Measurements from ENCODE around the gene SHROOM2. TPM values are rescaled to one million over a fixed set of nuclear protein-coding genes. Genes with fewer than 3 reads are reported as not detected.

SHROOM2 gene, protein sequence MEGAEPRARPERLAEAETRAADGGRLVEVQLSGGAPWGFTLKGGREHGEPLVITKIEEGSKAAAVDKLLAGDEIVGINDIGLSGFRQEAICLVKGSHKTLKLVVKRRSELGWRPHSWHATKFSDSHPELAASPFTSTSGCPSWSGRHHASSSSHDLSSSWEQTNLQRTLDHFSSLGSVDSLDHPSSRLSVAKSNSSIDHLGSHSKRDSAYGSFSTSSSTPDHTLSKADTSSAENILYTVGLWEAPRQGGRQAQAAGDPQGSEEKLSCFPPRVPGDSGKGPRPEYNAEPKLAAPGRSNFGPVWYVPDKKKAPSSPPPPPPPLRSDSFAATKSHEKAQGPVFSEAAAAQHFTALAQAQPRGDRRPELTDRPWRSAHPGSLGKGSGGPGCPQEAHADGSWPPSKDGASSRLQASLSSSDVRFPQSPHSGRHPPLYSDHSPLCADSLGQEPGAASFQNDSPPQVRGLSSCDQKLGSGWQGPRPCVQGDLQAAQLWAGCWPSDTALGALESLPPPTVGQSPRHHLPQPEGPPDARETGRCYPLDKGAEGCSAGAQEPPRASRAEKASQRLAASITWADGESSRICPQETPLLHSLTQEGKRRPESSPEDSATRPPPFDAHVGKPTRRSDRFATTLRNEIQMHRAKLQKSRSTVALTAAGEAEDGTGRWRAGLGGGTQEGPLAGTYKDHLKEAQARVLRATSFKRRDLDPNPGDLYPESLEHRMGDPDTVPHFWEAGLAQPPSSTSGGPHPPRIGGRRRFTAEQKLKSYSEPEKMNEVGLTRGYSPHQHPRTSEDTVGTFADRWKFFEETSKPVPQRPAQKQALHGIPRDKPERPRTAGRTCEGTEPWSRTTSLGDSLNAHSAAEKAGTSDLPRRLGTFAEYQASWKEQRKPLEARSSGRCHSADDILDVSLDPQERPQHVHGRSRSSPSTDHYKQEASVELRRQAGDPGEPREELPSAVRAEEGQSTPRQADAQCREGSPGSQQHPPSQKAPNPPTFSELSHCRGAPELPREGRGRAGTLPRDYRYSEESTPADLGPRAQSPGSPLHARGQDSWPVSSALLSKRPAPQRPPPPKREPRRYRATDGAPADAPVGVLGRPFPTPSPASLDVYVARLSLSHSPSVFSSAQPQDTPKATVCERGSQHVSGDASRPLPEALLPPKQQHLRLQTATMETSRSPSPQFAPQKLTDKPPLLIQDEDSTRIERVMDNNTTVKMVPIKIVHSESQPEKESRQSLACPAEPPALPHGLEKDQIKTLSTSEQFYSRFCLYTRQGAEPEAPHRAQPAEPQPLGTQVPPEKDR (N-terminal part only)
- polyA plus RNA-seq, result 7.0 TPM
- long read RNA-seq, donor 1, result 0 reads
- long read RNA-seq, donor 2, result 0 reads
- long read RNA-seq, donor 3, result 0 reads
- long read RNA-seq, donor 4, result 0 reads
- long read RNA-seq, donor 5, partial matches to known transcripts, result 5 of 5 reads
- long read RNA-seq, donor 5, other reads (novel, unspliced or antisense), result 0 of 5 reads
- long read RNA-seq, donor 6, result 0 reads
- long read RNA-seq, donor 7, result 0 reads
- long read RNA-seq, donor 8, result 0 reads
- long read RNA-seq, donor 9, result 0 reads
- long read RNA-seq, donor 10, result 0 reads
- long read RNA-seq, donor 11, result 0 reads

DNA sequence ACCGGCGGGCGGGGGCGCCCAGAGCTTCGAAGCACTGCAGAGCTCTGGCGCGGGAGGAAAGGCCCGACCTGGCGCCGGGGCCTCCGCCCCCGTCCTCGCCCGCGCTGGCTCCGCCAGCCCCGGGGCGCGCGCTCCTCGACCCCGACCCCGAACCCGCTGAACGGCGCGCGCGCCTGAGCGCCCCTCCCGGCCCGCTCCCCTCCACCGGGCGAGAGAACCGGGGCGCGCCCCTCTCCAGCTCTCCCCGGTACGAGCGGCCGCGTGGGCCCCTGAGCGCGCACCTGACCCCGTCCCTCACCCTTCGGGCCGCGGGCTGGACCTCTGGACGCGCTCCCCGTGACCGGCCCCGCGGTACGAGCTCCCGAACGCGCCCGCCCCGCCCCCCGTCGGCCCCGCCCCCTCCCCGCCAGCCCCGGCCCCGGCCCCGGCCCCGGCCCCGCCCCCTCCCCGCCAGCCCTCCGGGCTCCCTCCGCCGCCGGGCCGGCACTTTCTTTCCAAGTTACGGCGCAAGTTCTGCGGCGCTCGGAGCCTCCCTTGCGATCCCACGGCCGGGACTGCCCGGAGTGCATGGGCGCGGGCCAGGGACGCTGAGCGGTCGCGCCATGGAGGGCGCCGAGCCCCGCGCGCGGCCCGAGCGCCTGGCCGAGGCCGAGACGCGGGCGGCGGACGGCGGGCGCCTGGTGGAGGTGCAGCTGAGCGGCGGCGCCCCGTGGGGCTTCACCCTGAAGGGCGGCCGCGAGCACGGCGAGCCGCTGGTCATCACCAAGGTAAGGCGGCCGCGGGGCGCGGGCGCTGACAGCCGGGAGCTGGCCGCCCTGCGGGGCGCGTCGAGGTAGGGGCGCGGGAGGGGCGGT, at the start of gene SHROOM2:
SHROOM2 (plus strand) TSS at position 486 of the 854 bp plus-strand sequence; CDS start at position 603, 117 bp downstream.
- Histone ChIP-seq H3K9me3 (ENCODE audit: control insufficient read depth, low read depth, low read length) (no peaks in the 10 kb centered on the region), H3K36me3 (ENCODE audit: control insufficient read depth, insufficient read depth, low read length) (no peaks in the 10 kb centered on the region), H3K27ac (ENCODE audit: low read length) (peak within 1 kb of the TSS; percentile 59), H3K4me1 (ENCODE audit: control insufficient read depth, insufficient read depth, low read length) (peaks cover 11% of the 10 kb centered on the region), H3K4me3 (ENCODE audit: low read length) (peak within 1 kb of the TSS; percentile 61), H3K27me3 (ENCODE audit: control insufficient read depth, insufficient read depth, low read length) (peaks cover 4% of the 10 kb centered on the region)
- WGBS (ENCODE audit: insufficient coverage, low lambda C conversion rate), result no CpG with 5 or more reads among the region's 132 CpGs
- DNase-seq, result peak; percentile 24 to 53

DNA sequence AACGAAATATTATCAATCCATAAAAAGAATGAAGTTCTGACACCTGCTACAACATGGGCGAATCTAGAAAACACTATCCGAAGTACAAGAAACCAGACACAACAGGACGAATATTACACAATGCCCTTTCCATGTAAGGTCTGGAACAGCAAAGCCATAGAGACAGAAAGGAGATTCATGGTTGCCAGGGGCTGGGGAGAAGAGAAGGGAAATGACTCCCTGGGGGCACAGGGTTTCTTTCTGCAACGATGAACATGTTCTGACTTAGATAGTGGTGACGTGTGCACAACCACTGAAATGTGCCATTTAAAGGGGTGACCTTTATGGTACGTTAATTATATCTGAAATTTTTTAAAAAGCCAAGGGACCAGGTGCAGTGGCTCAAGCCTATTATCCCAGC, 48.9 kb upstream of the SHROOM2 start:
- WGBS (ENCODE audit: insufficient coverage, low lambda C conversion rate), result no CpG with 5 or more reads among the region's 7 CpGs
- H3K4me1 ChIP-seq (ENCODE audit: control insufficient read depth, insufficient read depth, low read length), result no peaks in the 10 kb centered on the region

GRCh38 chrX:9738151-9738550, 48.1 kb upstream of the SHROOM2 start:
- no peak for DNase-seq
- 80% methylated on average over 1 of the region's 3 CpGs for WGBS (ENCODE audit: insufficient coverage, low lambda C conversion rate)
- no peaks in the 10 kb centered on the region for H3K27me3 ChIP-seq (ENCODE audit: control insufficient read depth, insufficient read depth, low read length)
- H3K9me3 ChIP-seq (ENCODE audit: control insufficient read depth, low read depth, low read length), result peaks cover 3% of the 10 kb centered on the region
- H3K4me1 ChIP-seq (ENCODE audit: control insufficient read depth, insufficient read depth, low read length), result no peaks in the 10 kb centered on the region
- no peaks in the 10 kb centered on the region for H3K36me3 ChIP-seq (ENCODE audit: control insufficient read depth, insufficient read depth, low read length)
- no peak overlapping the region for H3K4me3 ChIP-seq (ENCODE audit: low read length)
- H3K27ac ChIP-seq (ENCODE audit: low read length), result no peak overlapping the region

More for the DNA sequence above, 48.9 kb upstream of the SHROOM2 start:
- Histone ChIP-seq H3K27ac (ENCODE audit: low read length) (no peak overlapping the region), H3K27me3 (ENCODE audit: control insufficient read depth, insufficient read depth, low read length) (no peaks in the 10 kb centered on the region), H3K36me3 (ENCODE audit: control insufficient read depth, insufficient read depth, low read length) (no peaks in the 10 kb centered on the region), H3K9me3 (ENCODE audit: control insufficient read depth, low read depth, low read length) (peaks cover 8% of the 10 kb centered on the region), H3K4me3 (ENCODE audit: low read length) (no peak overlapping the region)
- no peak for DNase-seq

GRCh38 chrX:9739130-9739529, 47.1 kb upstream of the SHROOM2 start:
- no peaks in the 10 kb centered on the region for H3K4me1 ChIP-seq (ENCODE audit: control insufficient read depth, insufficient read depth, low read length)
- no peaks in the 10 kb centered on the region for H3K9me3 ChIP-seq (ENCODE audit: control insufficient read depth, low read depth, low read length)
- no peaks in the 10 kb centered on the region for H3K27me3 ChIP-seq (ENCODE audit: control insufficient read depth, insufficient read depth, low read length)
- DNase-seq, result no peak
- WGBS (ENCODE audit: insufficient coverage, low lambda C conversion rate), result no CpG with 5 or more reads among the region's 5 CpGs
- H3K4me3 ChIP-seq (ENCODE audit: low read length), result no peak overlapping the region
- no peak overlapping the region for H3K27ac ChIP-seq (ENCODE audit: low read length)
- no peaks in the 10 kb centered on the region for H3K36me3 ChIP-seq (ENCODE audit: control insufficient read depth, insufficient read depth, low read length)

DNA sequence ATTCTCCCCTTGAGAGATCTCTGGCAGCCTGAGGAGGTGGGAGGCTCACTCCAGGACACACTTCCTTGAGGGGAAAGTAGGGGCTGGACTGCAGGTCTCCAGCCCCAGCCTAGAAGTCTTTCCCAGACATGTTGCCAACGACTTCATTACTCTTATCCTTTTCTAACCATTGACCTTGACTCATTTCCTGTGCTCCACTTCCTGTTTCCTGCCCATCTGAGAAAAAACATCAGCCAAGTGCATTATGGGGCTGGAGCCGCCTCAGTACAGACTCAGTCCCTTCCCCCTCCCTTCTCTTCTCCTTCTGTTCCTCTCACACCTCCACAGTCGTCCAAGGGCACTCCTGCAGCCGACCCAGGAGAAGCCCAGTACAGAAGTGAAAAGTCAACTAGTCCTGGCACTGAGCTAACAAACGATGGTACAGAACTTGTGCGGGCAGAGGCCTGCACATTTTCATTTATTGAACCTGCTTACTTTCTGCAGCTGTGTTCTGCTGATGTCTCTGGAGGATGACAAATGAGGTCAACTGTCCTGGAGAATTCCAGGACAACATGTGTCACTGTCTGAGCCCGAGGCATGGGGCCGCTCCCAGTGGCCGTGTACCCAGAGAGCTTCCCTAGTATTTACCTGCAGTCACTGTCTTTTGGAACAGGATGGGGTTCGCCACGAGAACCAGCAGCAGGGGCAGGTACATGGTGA, 40.7 kb upstream of the SHROOM2 start:
- Histone ChIP-seq H3K27ac (ENCODE audit: low read length) (no peak overlapping the region), H3K4me1 (ENCODE audit: control insufficient read depth, insufficient read depth, low read length) (no peaks in the 10 kb centered on the region), H3K36me3 (ENCODE audit: control insufficient read depth, insufficient read depth, low read length) (no peaks in the 10 kb centered on the region), H3K4me3 (ENCODE audit: low read length) (no peak overlapping the region), H3K27me3 (ENCODE audit: control insufficient read depth, insufficient read depth, low read length) (no peaks in the 10 kb centered on the region), H3K9me3 (ENCODE audit: control insufficient read depth, low read depth, low read length) (no peaks in the 10 kb centered on the region)
- WGBS (ENCODE audit: insufficient coverage, low lambda C conversion rate), result no CpG with 5 or more reads among the region's 11 CpGs
- DNase-seq, result no peak

DNA sequence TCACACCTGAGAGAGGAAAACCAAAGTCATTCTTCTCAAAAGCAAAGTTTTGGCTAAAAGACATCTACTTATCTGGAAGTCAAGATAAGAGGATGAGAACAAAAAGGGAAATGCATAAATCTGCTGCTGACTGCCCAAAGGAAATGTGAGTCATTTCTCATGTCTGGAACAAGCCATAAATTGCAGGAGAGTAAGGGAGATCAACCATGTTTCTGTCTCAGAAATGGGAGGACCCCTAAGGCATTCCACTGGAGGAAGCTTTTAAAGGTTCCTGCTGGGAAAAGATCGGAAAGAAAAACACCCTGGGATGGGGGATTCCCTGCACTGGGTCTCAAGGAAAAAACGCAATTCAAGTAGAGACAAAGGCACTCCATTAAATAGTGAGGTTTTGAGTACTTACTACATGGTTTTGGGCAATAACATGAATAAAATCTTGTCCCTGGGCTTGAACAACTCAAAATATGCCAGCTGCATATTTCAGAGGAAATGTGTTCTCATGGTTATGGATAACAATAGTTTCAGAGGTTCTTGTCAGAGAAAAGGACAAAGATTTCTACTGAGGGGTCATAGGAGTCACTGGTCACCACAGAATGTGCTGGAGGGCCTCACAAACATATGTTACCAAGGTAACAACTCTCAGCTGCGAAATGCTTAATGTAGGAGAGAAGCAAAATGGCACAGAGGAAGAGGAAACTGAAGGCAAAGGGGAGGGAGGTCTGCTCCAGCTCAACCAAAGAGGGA, 39.9 kb upstream of the SHROOM2 start:
- Histone ChIP-seq H3K27ac (ENCODE audit: low read length) (no peak overlapping the region), H3K4me3 (ENCODE audit: low read length) (no peak overlapping the region), H3K27me3 (ENCODE audit: control insufficient read depth, insufficient read depth, low read length) (no peaks in the 10 kb centered on the region), H3K4me1 (ENCODE audit: control insufficient read depth, insufficient read depth, low read length) (no peaks in the 10 kb centered on the region), H3K36me3 (ENCODE audit: control insufficient read depth, insufficient read depth, low read length) (no peaks in the 10 kb centered on the region), H3K9me3 (ENCODE audit: control insufficient read depth, low read depth, low read length) (no peaks in the 10 kb centered on the region)
- no CpG with 5 or more reads among the region's 3 CpGs for WGBS (ENCODE audit: insufficient coverage, low lambda C conversion rate)
- no peak for DNase-seq

DNA sequence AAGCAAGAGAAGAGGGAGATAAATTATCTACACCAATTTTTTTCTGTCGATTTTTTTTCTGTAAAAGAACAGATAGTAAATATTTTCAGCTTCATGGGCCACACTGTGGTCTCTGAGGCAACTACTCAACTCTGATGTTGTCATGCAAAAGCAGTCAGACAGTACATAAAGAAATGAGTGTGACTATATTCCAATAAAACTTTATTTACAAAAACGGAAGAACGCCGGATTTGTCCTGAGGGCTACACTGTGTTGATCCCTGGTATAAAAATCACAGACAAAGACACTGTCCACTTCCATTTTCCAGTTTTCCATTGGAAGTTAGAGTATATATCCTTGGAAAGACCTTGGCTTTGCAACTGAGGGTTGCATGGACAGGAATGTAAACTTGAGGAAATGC, 38.6 kb upstream of the SHROOM2 start:
- H3K9me3 ChIP-seq (ENCODE audit: control insufficient read depth, low read depth, low read length), result no peaks in the 10 kb centered on the region
- H3K4me1 ChIP-seq (ENCODE audit: control insufficient read depth, insufficient read depth, low read length), result no peaks in the 10 kb centered on the region
- no peaks in the 10 kb centered on the region for H3K27me3 ChIP-seq (ENCODE audit: control insufficient read depth, insufficient read depth, low read length)
- WGBS (ENCODE audit: insufficient coverage, low lambda C conversion rate), result no CpG with 5 or more reads among the region's 4 CpGs
- H3K27ac ChIP-seq (ENCODE audit: low read length), result no peak overlapping the region
- H3K4me3 ChIP-seq (ENCODE audit: low read length), result no peak overlapping the region
- DNase-seq, result no peak
- H3K36me3 ChIP-seq (ENCODE audit: control insufficient read depth, insufficient read depth, low read length), result no peaks in the 10 kb centered on the region

- H3K27me3 ChIP-seq (ENCODE audit: control insufficient read depth, insufficient read depth, low read length), result no peaks in the 10 kb centered on the region
- no peak overlapping the region for H3K27ac ChIP-seq (ENCODE audit: low read length)
- no peak overlapping the region for H3K4me3 ChIP-seq (ENCODE audit: low read length)
- H3K9me3 ChIP-seq (ENCODE audit: control insufficient read depth, low read depth, low read length), result no peaks in the 10 kb centered on the region
- H3K36me3 ChIP-seq (ENCODE audit: control insufficient read depth, insufficient read depth, low read length), result no peaks in the 10 kb centered on the region
- DNase-seq, result no peak
- H3K4me1 ChIP-seq (ENCODE audit: control insufficient read depth, insufficient read depth, low read length), result no peaks in the 10 kb centered on the region
- no CpG with 5 or more reads among the region's 11 CpGs for WGBS (ENCODE audit: insufficient coverage, low lambda C conversion rate)
Measured at GRCh38 chrX:9749146-9749692, 37.0 kb upstream of the SHROOM2 start.
